DOHH2 (cell line): Measurements from ENCODE around the gene A2M.

Experiments used
- H3F3A ChIP-seq: fragments of 200-600 bp; sonication (generic), shearing (Covaris generic); 2 replicates; pipeline ENCODE4 v1.6.0; 2016; ENCODE audit warnings: antibody characterized with exemption, mild to moderate bottlenecking; ENCODE audit not compliant: control insufficient read depth, insufficient read depth
- H3K27ac ChIP-seq: fragments of 200-600 bp; sonication (generic); 2 replicates; pipeline ENCODE4 v1.5.1; 2014; ENCODE audit warnings: low read depth, mild to moderate bottlenecking, low read length, moderate library complexity
- H3K27me3 ChIP-seq: fragments of 200-600 bp; sonication (generic); 2 replicates; pipeline ENCODE4 v1.6.1; 2014; ENCODE audit warnings: mild to moderate bottlenecking, low read length, mixed read lengths; ENCODE audit not compliant: control insufficient read depth
- H3K36me3 ChIP-seq: fragments of 200-600 bp; sonication (generic); 2 replicates; pipeline ENCODE4 v1.6.1; 2014; ENCODE audit warnings: mild to moderate bottlenecking, low read length, moderate library complexity, mixed read lengths; ENCODE audit not compliant: control insufficient read depth
- H3K4me1 ChIP-seq: fragments of 200-600 bp; sonication (generic); 2 replicates; pipeline ENCODE4 v1.6.1; 2014; ENCODE audit warnings: mild to moderate bottlenecking, low read length, mixed read lengths; ENCODE audit not compliant: control insufficient read depth
- H3K4me2 ChIP-seq: fragments of 200-600 bp; sonication (generic); 2 replicates; pipeline ENCODE4 v1.6.0; 2014; ENCODE audit warnings: mild to moderate bottlenecking, low read length, moderate library complexity
- H3K4me3 ChIP-seq: fragments of 200-600 bp; sonication (generic); 2 replicates; pipeline ENCODE4 v1.5.1; 2014; ENCODE audit warnings: mild to moderate bottlenecking, low read length, mixed read lengths
- H3K79me2 ChIP-seq: fragments of 200-600 bp; sonication (generic); 2 replicates; pipeline ENCODE4 v1.6.1; 2014; ENCODE audit warnings: mild to moderate bottlenecking, low read length, mixed read lengths; ENCODE audit not compliant: control insufficient read depth
- H3K9me2 ChIP-seq: fragments of 200-600 bp; sonication (generic); replicated peaks from 2 replicates; pipeline ENCODE4 v1.6.1; 2014; ENCODE audit warnings: mild to moderate bottlenecking, low read length, mixed read lengths; ENCODE audit not compliant: control insufficient read depth
- H3K9me3 ChIP-seq: fragments of 200-600 bp; sonication (generic); 2 replicates; pipeline ENCODE4 v1.6.1; 2014; ENCODE audit warnings: antibody characterized with exemption, low read length, mixed read lengths; ENCODE audit not compliant: control insufficient read depth, insufficient read depth
- H4K20me1 ChIP-seq: fragments of 200-600 bp; sonication (generic); 2 replicates; pipeline ENCODE4 v1.6.0; 2014; ENCODE audit warnings: low read depth, mild to moderate bottlenecking, antibody characterized with exemption, low read length, moderate library complexity; ENCODE audit not compliant: control insufficient read depth, insufficient read depth
- EZH2phosphoT487 ChIP-seq: fragments of 200-600 bp; sonication (generic); IDR thresholded peaks from 2 replicates; pipeline ENCODE4 v1.6.1; 2017; ENCODE audit warnings: borderline replicate concordance, mild to moderate bottlenecking, antibody characterized with exemption, low read length, moderate library complexity, mixed read lengths
- TF ChIP-seq, protein P1 (sequence below): fragments of 200-600 bp; sonication (generic); IDR thresholded peaks from one replicate; pipeline ENCODE4 v1.5.1; 2014; ENCODE audit warnings: antibody characterized with exemption, mild to moderate bottlenecking, low read depth, low read length; ENCODE audit not compliant: poor library complexity, severe bottlenecking

A2M gene

DNA sequence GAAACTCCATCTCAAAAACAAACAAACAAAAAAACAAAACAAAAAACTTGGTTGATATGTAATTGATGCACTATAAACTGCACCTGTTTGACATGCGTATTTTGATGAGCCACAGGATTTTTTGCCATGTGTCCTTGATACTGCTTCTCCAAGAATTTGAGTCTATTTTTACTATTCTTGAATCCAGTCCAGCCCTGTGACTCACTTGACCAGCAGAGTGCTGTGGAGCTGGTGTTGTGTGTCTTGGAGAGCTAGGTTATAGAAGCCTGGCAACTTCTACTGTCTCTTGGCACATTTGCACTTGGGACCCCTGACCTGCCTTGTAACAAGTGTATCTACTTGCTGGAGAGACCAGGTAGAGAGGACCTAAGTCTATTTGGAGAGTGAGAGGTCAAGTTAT, 74.4 kb downstream of the A2M start:
- TF ChIP-seq EZH2phosphoT487, result no peak
- TF ChIP-seq, protein P1, sequence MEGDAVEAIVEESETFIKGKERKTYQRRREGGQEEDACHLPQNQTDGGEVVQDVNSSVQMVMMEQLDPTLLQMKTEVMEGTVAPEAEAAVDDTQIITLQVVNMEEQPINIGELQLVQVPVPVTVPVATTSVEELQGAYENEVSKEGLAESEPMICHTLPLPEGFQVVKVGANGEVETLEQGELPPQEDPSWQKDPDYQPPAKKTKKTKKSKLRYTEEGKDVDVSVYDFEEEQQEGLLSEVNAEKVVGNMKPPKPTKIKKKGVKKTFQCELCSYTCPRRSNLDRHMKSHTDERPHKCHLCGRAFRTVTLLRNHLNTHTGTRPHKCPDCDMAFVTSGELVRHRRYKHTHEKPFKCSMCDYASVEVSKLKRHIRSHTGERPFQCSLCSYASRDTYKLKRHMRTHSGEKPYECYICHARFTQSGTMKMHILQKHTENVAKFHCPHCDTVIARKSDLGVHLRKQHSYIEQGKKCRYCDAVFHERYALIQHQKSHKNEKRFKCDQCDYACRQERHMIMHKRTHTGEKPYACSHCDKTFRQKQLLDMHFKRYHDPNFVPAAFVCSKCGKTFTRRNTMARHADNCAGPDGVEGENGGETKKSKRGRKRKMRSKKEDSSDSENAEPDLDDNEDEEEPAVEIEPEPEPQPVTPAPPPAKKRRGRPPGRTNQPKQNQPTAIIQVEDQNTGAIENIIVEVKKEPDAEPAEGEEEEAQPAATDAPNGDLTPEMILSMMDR, result no peak
- no peaks in the 10 kb centered on the region for H3K36me3 ChIP-seq
- H3K4me2 ChIP-seq, result no peak overlapping the region
- H3K27me3 ChIP-seq, result 0 out of 2 replicates have a peak, but pooled peaks cover 3% of the 10 kb centered on the region
- H3K27ac ChIP-seq, result no peak overlapping the region
- no peaks in the 10 kb centered on the region for H4K20me1 ChIP-seq
- no peaks in the 10 kb centered on the region for H3K79me2 ChIP-seq
- H3K4me3 ChIP-seq, result no peak overlapping the region
- no peaks in the 10 kb centered on the region for H3K9me2 ChIP-seq
- no peaks in the 10 kb centered on the region for H3K4me1 ChIP-seq
- no peaks in the 10 kb centered on the region for H3F3A ChIP-seq
- H3K9me3 ChIP-seq, result no peaks in the 10 kb centered on the region

DNA sequence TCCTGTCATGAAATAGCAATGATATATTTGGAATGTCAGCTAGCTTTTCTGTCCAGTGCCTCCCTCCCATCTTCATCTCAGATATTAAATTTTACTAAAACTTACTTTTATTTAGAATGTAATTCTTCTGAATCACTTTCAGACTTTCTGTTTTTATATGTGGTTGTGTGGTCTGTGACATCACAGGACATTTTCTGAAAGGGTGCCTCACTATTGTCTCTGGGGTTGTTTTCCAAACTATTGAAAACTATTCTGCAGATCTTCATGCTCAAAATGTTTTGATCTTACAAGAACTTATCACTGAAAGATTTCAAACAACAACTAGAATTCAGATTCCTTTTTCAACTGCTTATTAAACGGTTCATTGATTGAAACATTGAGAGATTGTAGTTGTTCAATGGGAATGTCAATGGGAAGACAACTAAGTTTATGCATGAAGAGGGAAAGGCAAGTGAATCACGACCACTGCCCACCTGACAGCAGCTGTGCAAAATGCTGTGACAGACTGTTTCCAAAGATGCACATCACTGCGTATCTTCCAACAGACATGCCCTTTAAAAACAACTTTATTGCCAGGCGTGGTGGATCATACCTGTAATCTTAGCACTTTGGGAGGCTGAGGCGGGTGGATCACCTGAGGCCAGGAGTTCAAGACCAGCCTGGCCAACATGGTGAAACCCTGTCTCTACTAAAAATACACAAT, 75.1 kb downstream of the A2M start:
- Histone ChIP-seq H3K79me2 (no peaks in the 10 kb centered on the region), H3K4me1 (no peaks in the 10 kb centered on the region), H3K27me3 (0 out of 2 replicates have a peak, but pooled peaks cover 3% of the 10 kb centered on the region), H3K27ac (no peak overlapping the region), H3K36me3 (no peaks in the 10 kb centered on the region), H3K4me3 (no peak overlapping the region), H3K9me3 (no peaks in the 10 kb centered on the region), H3K4me2 (no peak overlapping the region), H3K9me2 (no peaks in the 10 kb centered on the region), H4K20me1 (no peaks in the 10 kb centered on the region), H3F3A (no peaks in the 10 kb centered on the region)
- TF ChIP-seq, protein P1, result no peak
- no peak for TF ChIP-seq EZH2phosphoT487

- Histone ChIP-seq H3K9me2 (no peaks in the 10 kb centered on the region), H3K4me3 (no peak overlapping the region)
- TF ChIP-seq, protein P1, result peak; percentile 79
- TF ChIP-seq EZH2phosphoT487, result no peak
These were observed 76.2 kb downstream of the A2M start for GRCh38 chr12:9039397-9039977.

More at GRCh38 chr12:9039397-9039977, 76.2 kb downstream of the A2M start:
- Histone ChIP-seq H3K9me3 (no peaks in the 10 kb centered on the region), H3F3A (no peaks in the 10 kb centered on the region), H3K27ac (no peak overlapping the region), H3K4me1 (no peaks in the 10 kb centered on the region), H3K4me2 (no peak overlapping the region), H3K36me3 (no peaks in the 10 kb centered on the region), H4K20me1 (no peaks in the 10 kb centered on the region), H3K79me2 (no peaks in the 10 kb centered on the region), H3K27me3 (0 out of 2 replicates have a peak, but pooled peaks cover 3% of the 10 kb centered on the region)
